Mammary epithelial cell (primary cell): Measurements from ENCODE around the gene MID2.

Experiments used
- CTCF ChIP-seq, 2 donors: IDR thresholded peaks in 1 of 2; conservative IDR thresholded peaks in 1 of 2; 2 replicates each; pipeline ENCODE4 v1.5.1; 2011 to 2012; ENCODE audit warnings: inconsistent platforms in 2 of 2, low read length in 2 of 2, mild to moderate bottlenecking in 2 of 2, control low read depth in 1 of 2, low read depth in 1 of 2; ENCODE audit not compliant: insufficient read depth in 1 of 2; ENCODE audit errors: extremely low read depth in 1 of 2
- EZH2 ChIP-seq: IDR thresholded peaks from 2 replicates; pipeline ENCODE4 v1.6.1; 2012; ENCODE audit warnings: low read length, inconsistent platforms, borderline replicate concordance

GRCh38 chrX:107787827-107788226 lies 37.8 kb upstream of the MID2 start:
- no peak for TF ChIP-seq EZH2
- no peak for TF ChIP-seq CTCF (conservative IDR thresholded peaks at IDR 0.05 in 1 of 2, IDR thresholded peaks at IDR 0.05 in 1 of 2; ENCODE audit: extremely low read depth in 1 of 2, insufficient read depth in 1 of 2, low read depth in 1 of 2, low read length in 2 of 2)
